Heart right ventricle (tissue), 16 donors: ENCODE data around the gene F2RL2. TPM values are rescaled to one million over a fixed set of nuclear protein-coding genes. Genes with fewer than 3 reads are reported as not detected.

ENCODE experiments used
- ATAC-seq, 8 donors: fragments of 200-7000 bp; cut with Tn5 transposase; one replicate each; pipeline ENCODE4 v1.9.1; 2020; ENCODE audit warnings: mild to moderate bottlenecking in 8 of 8, moderate library complexity in 8 of 8, moderate number of reproducible peaks in 1 of 8
- DNase-seq, 2 donors: peaks; one replicate each; pipeline ENCODE4 v3.0.0-alpha.2; 2020
- H3K27ac ChIP-seq, 10 donors: fragments of 200-600 bp; sonication (generic) in 2 of 10; one replicate each; pipeline versions ENCODE4 v1.5.0 to v1.8.0; 2020 to 2022; ENCODE audit warnings: mild to moderate bottlenecking in 3 of 10
- H3K27me3 ChIP-seq, 7 donors: fragments of 200-600 bp; one replicate each; pipeline ENCODE4 v1.8.0; 2021 to 2022; ENCODE audit warnings: mild to moderate bottlenecking in 2 of 7
- H3K36me3 ChIP-seq, 9 donors: fragments of 200-600 bp; sonication (generic) in 1 of 9; one replicate each; pipeline versions ENCODE4 v1.5.0 to v1.8.0; 2020 to 2022; ENCODE audit warnings: mild to moderate bottlenecking in 2 of 9
- H3K4me1 ChIP-seq, 9 donors: fragments of 200-600 bp; sonication (generic) in 1 of 9; one replicate each; pipeline versions ENCODE4 v1.5.0 to v1.8.0; 2020 to 2022; ENCODE audit warnings: mild to moderate bottlenecking in 4 of 9
- H3K4me3 ChIP-seq, 10 donors: fragments of 200-600 bp; sonication (generic) in 2 of 10; one replicate each; pipeline versions ENCODE4 v1.5.0 to v1.8.0; 2020 to 2022; ENCODE audit warnings: mild to moderate bottlenecking in 7 of 10, moderate library complexity in 2 of 10
- H3K9me3 ChIP-seq, 11 donors: fragments of 200-600 bp in 10 of 11; sonication (generic) in 2 of 11; one replicate each; pipeline versions ENCODE4 v1.5.0 to v1.8.0; 2013 to 2022; ENCODE audit warnings: mild to moderate bottlenecking in 2 of 11, control low read depth in 1 of 11, moderate library complexity in 1 of 11
- WGBS, 2 donors: extraction: QIAGEN DNeasy Blood & Tissue Kit; methylation state at CpG; one replicate each; pipeline ENCODE4 v1.1.7; 2013; ENCODE audit warnings: inconsistent platforms in 1 of 2; 5-methylcytosine and 5-hydroxymethylcytosine counted together
- intact Hi-C, 10 donors: fragments of 100-400 bp; cut with DNase I; formaldehyde crosslinking; loops; one replicate each; pipeline versions ENCODE4 v1.11.1 to v1.14.2; 2022
- polyA plus RNA-seq, 2 donors: library from polyadenylated mRNA; stranded (reverse); fragments of 200-250 nt; gene quantifications; one replicate each; pipeline ENCODE4 v1.2.3, GENCODE V29; 2013
- total RNA-seq, 10 donors: library from RNA; stranded (reverse); fragmentation: NEBNext Ultra II Directional in 3 of 10; extraction: Animal tissue kit (Norgen Biotek cat#: 25700) in 3 of 10; gene quantifications; one replicate each; pipeline versions ENCODE4 v1.2.1 to v1.2.4, GENCODE V29; 2021 to 2023
- TF ChIP-seq, protein P1 (sequence below), 9 donors: fragments of 200-600 bp; sonication (generic) in 2 of 9; IDR thresholded peaks; one replicate each; pipeline versions ENCODE4 v1.5.0 to v1.8.0; 2021 to 2022; ENCODE audit warnings: antibody characterized with exemption in 9 of 9, mild to moderate bottlenecking in 5 of 9, moderate library complexity in 1 of 9
- donor health status: Arrhythmogenic right ventricular cardiomyopathy.
- donor health status: ischemic (EF 13 %, LVEDD 7.1; RV severe dilation, severe dysfunction).
- donor health status: healthy with polysubstance abuse.
- donor health status: DM: no; HTN: yes; CAD: no.
- donor health status: DM: no; HTN: no; CAD: no.
- donor health status: ischemic (EF 25% LVEDD 6.9; RV normal size, moderate dysfunction).
- donor health status: ischemic (EF 25% LVEDD 5.7; RV mildly dilated, moderate dysfunction).
- donor health status: healthy.
- donor health status: DM: yes; HTN: yes; CAD: no.
- donor health status: Ischemic cardiomyopathy.
- donor health status: ischemic (EF 35%, LVEDD 5.7; RV mildly dilated, moderate dysfunction).
- donor health status: nonischemic (EF 11% LVEDD 7.7; RV severe dilation, severe dysfunction).
- donor health status: DM: yes; HTN: yes; CAD: no.
- donor health status: PGD.
- donor health status: ischemic (EF 29% LVEDD 5.4; RV normal size, mild dysfunction).
- donor health status: nonischemic (EF 23%, LVEDD 6.1; RV moderate dilation, normal function).

Gene F2RL2
- total and polyA plus RNA-seq, 12 donors: 0.12 to 1.5 (median 0.38) TPM

DNA sequence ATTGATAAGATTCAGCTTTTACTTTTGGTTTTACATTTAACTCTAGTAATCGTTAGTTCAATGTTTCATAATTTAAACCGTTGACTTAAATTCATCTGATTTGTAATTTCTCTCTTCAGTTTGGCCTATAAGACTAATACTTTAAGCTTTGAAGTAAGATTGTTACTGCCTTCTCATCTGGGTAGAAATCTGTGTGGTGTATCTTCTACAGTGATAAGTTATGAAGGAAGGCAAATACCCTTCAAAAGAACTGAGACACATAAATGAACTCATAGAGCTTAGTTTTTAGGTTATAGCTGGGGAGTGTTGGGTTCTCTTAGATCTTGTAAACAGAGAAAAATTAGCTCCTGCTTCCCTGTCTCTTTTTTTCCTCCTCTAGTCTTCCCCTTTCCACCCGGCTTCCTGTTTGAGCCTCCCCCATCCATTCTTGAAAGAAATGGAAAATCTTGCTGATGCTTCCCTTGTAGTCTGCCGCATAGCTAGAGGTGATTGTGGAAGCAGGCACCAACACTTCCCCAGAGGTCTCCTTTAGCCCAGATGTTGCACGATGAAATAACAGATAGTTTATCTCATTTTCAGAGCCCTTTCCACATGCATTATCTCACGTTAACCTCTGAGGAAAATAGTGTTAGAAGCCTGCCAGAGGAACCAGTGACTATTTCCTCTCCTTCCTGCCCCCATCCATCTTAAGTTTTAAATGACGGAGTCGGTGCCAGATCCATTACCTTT, 2.0 kb upstream of the F2RL2 start:
- 45 to 49% methylated on average over 8 of the region's 8 CpGs for WGBS, 2 donors
- TF ChIP-seq, protein P1, sequence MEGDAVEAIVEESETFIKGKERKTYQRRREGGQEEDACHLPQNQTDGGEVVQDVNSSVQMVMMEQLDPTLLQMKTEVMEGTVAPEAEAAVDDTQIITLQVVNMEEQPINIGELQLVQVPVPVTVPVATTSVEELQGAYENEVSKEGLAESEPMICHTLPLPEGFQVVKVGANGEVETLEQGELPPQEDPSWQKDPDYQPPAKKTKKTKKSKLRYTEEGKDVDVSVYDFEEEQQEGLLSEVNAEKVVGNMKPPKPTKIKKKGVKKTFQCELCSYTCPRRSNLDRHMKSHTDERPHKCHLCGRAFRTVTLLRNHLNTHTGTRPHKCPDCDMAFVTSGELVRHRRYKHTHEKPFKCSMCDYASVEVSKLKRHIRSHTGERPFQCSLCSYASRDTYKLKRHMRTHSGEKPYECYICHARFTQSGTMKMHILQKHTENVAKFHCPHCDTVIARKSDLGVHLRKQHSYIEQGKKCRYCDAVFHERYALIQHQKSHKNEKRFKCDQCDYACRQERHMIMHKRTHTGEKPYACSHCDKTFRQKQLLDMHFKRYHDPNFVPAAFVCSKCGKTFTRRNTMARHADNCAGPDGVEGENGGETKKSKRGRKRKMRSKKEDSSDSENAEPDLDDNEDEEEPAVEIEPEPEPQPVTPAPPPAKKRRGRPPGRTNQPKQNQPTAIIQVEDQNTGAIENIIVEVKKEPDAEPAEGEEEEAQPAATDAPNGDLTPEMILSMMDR (IDR thresholded peaks at IDR 0.05): no peak
- H3K4me1 ChIP-seq: peaks cover 0 to 14% (median 4%) of the 10 kb centered on the region in 9 donors
- DNase-seq: no peak
- no peaks in the 10 kb centered on the region for H3K27me3 ChIP-seq
- H3K4me3 ChIP-seq: no peak overlapping the region
- H3K27ac ChIP-seq: peak overlapping the region in 2 of 10 donors; percentile 2 to 45
- peaks cover 0 to 9% (median 0%) of the 10 kb centered on the region in 9 donors for H3K36me3 ChIP-seq
- peak in 2 of 8 donors; percentile 34 to 42 for ATAC-seq
- intact Hi-C loops: no loop called here
- H3K9me3 ChIP-seq: no peaks in the 10 kb centered on the region

DNA sequence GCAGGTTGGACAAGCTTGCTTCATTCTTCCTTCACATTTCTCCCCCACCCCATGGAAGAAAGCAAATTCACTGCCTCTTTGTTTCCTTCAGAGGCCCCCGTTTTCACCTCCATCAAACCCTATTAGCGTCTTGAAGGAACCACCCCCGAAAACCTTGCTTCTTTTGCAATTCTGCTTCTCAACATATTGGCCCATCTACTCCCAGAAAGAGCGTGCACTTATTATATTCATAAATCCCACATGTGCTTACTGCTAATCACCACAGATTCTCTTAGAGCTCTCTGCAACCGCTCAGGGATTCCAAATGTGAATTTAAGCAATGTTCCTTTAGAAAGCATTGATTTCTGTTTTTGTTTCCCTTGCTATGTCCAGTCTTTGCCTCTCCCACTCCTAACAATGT, 1.1 kb downstream of the F2RL2 start:
- H3K9me3 ChIP-seq: no peaks in the 10 kb centered on the region
- peaks cover 0 to 7% (median 0%) of the 10 kb centered on the region in 9 donors for H3K36me3 ChIP-seq
- intact Hi-C loops: no loop called here
- WGBS, 2 donors: 88 to 89% methylated on average over 5 of the region's 5 CpGs
- DNase-seq: no peak
- H3K4me1 ChIP-seq: peaks cover 0 to 14% (median 4%) of the 10 kb centered on the region in 9 donors
- H3K27ac ChIP-seq: no peak overlapping the region
- peaks cover 0 to 3% (median 0%) of the 10 kb centered on the region in 7 donors for H3K27me3 ChIP-seq
- TF ChIP-seq, protein P1 (IDR thresholded peaks at IDR 0.05): no peak
- H3K4me3 ChIP-seq: peak overlapping the region in 3 of 10 donors; percentile 27 to 30 (median 30)
- ATAC-seq: no peak

- no peak overlapping the region for H3K4me3 ChIP-seq
- H3K27ac ChIP-seq: no peak overlapping the region
- DNase-seq: no peak
- 89 to 91% methylated on average over 5 of the region's 5 CpGs for WGBS, 2 donors
- H3K9me3 ChIP-seq: no peaks in the 10 kb centered on the region
- peaks cover 0 to 7% (median under 1%) of the 10 kb centered on the region in 9 donors for H3K4me1 ChIP-seq
- intact Hi-C loops: no loop called here
- TF ChIP-seq, protein P1 (IDR thresholded peaks at IDR 0.05): no peak
- no peak for ATAC-seq
- peaks cover 0 to 19% (median 0%) of the 10 kb centered on the region in 9 donors for H3K36me3 ChIP-seq
- peaks cover 0 to 3% (median 0%) of the 10 kb centered on the region in 7 donors for H3K27me3 ChIP-seq
These were observed 3.0 kb downstream of the F2RL2 start for GRCh38 chr5:76620166-76620565.

GRCh38 chr5:76617675-76618074, 5.5 kb downstream of the F2RL2 start:
- WGBS, 2 donors: 66 to 67% methylated on average over 4 of the region's 4 CpGs
- no peak overlapping the region for H3K27ac ChIP-seq
- TF ChIP-seq, protein P1 (IDR thresholded peaks at IDR 0.05): no peak
- DNase-seq (no peak), ATAC-seq (no peak)
- intact Hi-C loops: no loop called here
- peaks cover 0 to 3% (median 0%) of the 10 kb centered on the region in 7 donors for H3K27me3 ChIP-seq
- H3K4me3 ChIP-seq: no peak overlapping the region
- H3K4me1 ChIP-seq: no peaks in the 10 kb centered on the region
- no peaks in the 10 kb centered on the region for H3K9me3 ChIP-seq
- H3K36me3 ChIP-seq: peaks cover 0 to 41% (median 0%) of the 10 kb centered on the region in 9 donors
